GDM1 (cell line): Measurements from ENCODE around the gene SMIM26.
"Not testable (repeated sequence)": the region's sequence is repeated elsewhere in the genome, so short reads cannot be mapped to it uniquely, and the experiment has no call there.

Source experiments
- DNase-seq: peaks from one replicate; lab custom pipeline; 2025; lab: John Stamatoyannopoulos, UW

SMIM26 gene, protein sequence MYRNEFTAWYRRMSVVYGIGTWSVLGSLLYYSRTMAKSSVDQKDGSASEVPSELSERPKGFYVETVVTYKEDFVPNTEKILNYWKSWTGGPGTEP

DNA sequence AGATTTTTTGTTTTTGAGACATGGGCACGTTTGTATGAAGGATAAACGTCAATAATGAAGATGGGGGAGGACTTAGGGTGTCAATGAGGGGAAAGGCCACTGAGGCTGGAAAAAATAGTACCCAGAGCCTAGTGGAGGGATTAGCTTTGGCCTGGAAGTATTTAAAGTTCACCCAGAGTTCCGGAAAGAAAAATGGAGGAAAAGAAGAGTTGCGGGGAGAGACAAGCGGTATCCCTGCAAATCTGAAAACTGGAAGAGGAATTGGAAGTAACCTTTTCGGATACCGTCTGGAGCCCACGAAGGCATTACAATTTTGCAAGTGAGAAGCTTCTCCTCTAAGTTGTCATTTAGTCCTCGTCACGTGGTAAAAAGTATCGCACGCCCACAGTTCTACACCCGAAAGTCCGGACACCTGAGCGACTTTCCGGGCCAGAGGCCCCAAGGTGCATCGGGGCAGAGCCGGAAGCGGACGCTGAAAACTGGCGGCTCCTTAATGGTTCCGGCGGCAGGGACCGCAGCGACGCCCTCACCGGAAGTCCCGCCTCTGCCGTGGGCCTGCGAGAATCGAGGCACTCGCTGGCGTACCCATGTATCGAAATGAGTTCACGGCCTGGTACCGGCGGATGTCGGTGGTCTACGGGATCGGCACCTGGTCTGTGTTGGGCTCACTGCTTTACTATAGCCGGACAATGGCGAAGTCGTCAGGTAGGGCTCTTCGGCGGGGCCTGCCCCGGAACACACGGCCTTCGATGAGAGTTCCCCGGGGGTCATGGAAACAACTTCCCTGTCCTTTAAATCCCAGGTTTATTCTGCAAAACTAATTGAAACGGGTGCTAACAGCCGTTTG, at the start of gene SMIM26:
TSS of gene SMIM26 (plus strand) at position 541 of the 847 bp plus-strand sequence. CDS start at position 588, 47 bp downstream.
- peak; percentile 90 for DNase-seq

DNA sequence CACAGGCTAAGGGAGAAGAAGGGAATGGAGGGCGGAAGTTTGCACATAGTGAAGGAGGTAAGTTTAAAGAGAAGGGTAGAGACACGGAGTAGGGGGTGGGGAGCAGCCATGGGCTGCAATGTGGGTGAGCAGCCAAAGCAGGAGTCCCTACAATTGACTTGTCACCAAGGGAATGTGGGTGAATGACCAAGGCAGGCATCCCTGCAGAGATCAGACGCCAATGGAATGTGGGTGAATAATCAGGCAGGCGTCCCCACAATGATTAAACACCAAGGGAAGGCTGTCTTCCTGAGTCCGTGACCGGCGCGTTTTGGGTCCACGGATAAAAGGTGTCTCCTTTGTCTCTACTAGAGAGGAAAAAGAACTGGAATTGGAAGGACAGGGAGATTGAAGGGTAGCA, 45.2 kb upstream of the SMIM26 start:
- DNase-seq, result not testable (repeated sequence)

DNA sequence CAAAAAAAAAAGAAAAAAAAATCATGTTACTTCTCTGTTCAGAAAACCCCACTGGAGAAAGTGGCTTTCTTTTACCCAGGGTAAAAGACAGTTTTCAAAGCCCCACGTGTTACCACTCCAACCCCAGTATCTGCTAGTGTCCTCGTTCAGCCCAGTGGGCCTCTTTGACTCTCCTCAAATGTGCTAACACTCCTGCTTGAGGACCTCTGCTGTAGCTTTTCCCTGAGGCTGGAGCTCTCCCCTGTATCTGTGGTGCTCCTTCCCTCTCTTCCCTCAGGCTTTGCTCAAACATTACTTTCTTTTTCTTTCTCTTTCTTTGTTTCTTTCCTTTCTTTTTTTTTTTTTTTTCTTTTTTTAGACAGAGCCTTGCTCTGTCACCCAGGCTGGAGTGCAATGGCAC, 44.2 kb upstream of the SMIM26 start:
- no peak for DNase-seq

DNA sequence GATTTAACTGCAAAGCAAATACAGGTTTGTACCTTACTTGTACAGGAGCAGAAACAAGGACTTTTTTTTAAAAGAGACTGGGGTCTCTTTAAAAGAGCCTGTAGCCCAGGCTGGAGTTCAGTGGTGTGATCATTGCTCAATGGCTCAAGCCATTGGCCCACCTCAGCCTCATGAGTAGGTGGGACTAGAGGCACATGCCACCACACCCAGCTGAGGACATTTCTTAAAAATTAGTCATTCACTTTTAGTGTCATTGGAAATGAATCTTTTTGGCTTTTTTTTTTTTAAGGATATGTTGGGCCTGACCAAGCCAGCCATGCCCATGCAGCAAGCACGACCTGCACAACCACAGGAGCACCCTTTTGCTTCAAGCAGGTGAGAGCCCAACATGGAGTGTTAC, 42.6 kb upstream of the SMIM26 start:
- no peak for DNase-seq

DNA sequence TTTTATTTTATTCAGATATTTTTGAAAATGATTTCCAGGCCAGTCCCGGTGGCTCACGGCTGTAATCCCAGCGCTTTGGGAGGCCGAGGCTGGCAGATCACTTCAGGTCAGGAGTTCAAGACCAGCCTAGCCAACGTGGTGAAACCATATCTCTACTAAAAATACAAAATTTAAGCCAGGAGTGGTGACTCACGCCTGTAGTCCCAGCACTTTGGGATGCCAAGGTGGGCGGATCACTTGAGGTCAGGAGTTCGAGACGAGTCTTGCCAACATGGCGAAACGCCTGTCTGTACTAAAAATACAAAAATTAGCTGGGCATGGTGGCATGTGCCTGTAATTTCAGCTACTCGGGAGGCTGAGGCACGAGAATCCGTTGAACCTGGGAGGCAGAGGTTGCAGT, 40.5 kb upstream of the SMIM26 start:
- DNase-seq, result not testable (repeated sequence)

DNA sequence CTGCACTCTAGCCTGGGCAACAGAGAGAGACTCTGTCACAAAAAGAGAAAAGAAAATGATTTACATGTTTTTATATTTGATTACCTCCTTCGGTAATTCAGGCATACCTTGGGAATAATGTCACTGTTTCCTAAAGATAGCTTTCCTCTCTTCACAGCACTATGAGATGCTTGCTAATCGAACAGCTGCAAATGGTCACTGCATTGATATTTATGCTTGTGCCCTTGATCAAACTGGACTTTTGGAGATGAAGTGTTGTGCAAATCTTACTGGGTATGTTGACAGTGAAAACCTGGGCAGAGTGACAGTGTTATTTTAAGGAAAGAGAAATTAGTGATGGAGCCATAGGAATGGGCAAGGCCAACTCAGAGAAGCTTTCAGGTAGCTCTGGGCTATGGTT, 39.9 kb upstream of the SMIM26 start:
- DNase-seq, result no peak

DNA sequence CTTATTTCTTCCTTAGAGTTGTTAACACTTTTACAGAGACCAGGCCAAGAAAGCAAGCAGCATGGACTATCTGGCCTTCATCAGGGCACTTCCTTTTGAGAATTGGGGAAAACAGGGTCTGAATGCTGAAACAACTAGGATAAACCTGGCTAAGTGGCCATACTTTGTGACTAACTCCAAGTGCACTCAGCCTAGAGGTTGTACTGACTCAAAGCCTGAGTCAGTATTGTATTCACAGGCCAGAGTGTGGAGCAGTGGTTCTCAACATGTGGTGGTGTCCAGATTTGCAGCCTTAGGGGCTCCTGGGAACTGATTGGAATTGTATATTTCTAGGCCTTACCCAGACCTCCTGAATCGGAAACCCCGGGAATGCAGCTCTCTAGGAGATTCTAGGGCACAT, 39.4 kb upstream of the SMIM26 start:
- no peak for DNase-seq

DNA sequence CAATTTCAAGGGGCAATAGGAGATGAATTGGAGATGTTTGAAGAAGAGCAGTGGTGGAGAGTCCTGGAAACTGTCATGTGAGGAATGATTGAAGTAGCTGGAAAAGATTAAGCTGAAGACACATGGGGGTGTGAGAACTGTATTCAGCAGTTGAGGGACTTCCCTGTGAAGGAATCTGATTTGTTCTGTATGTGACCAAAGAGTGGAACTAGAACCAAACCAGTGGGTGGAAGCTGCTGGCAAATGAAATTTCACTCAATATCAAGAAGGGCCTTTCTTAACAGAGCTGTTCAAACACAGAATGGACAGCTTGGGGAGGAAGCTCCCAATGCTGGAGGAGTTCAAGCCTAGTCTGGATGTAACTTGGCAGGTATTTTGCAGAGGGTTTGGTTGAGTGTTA, 38.2 kb upstream of the SMIM26 start:
- DNase-seq, result no peak

DNA sequence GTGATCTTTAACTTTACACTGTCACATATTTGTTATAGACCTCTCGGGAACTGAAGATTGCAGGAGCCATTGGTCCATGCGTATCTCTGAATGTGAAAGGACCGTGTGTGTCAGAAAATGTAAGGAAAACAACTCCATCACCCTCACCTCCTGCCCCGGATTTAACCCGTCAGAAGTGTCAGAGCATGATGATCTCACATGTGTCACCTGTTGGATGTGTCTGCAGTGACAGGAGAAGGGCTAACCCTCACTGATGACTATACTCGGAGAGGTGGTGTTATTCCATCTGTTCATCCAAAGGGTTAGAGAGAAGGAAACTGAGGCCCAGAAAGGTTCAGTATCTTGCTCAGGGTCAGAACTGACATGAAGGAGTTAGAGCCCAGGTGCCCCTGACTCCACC, 34.6 kb upstream of the SMIM26 start:
- DNase-seq, result no peak

DNA sequence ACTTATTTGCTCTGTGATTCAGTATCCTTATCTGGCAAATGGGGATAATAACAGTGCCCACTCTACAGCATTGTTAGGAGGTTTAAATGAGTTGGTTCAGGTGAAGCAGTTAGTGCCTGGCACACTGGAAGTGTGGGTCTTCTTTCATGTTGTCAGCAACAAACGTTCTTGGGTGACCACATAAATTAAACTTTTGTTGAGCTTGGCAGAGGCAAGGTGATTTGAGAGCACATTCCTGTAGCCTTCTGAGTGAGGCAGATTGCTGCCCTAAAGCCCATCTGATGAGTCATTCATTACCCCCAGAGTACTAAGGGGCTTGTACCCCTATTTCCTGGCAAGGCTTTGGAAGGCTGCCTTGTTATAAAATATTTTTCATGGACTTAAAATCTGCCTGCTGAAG, 33.7 kb upstream of the SMIM26 start:
- DNase-seq, result no peak

DNA sequence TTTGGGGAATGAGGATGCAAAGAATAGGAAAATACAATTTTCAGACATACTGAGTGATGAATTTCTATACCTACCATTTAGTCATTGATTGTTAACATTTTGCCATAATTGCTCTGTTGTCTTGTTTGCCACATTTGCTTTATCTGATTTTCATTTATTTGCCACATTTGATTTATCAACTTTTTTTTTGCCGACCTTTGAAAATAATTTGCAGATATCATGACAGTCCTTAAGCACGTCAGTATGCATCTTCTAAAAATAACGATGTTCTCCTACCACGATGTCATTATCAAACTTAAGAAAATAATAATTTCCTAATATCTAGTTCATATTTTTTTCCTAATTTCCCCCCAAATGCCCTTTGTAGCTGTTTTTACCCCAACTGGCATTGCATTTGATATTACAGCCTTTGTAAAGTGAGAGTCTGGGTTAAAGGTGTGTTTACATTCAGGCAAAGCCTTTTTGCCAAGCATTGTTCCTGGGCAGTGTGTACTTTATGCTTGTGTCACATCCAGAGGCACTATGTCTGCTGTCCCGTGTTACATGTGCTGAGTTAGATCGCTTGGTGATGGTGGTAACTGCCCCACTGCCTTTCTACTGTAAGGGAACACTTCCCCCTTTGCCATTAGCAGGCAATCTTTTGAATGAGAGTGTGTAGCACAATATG, 33.1 kb upstream of the SMIM26 start:
- DNase-seq, result no peak

DNA sequence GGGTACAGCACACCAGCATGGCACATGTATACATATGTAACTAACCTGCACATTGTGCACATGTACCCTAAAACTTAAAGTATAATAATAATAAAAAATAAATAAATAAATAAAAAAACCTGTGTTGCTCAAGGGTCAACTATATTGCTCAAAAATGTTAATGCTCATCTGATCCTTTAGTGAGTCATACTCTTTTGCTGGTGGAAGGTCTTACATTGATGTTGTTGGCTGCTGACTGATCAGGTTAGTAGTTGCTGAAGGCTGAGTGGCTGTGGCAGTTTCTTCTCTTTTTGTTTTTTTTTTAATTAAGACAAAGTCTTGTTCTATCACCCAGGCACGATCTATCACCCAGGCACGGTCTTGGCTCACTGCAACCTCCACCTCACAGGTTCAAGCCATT, 29.6 kb upstream of the SMIM26 start:
- DNase-seq, result no peak

DNA sequence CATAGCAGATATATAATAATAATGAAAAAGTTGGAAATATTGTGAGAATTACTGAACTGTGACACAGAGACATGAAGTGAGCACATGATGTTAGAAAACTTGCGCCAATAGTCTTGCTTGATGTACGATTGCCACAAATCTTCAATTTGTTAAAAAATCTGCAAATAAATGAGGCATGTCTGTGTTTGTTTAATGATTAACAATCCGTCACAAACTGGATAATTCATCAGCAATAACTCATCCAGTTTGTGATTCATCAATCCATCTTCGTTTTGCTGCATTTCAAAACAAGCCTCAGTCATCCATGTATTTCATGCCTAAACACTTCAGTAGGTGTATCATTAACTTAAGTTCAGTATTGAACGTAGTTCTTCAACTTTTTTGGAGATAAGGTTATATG, 25.5 kb upstream of the SMIM26 start:
- DNase-seq, result no peak

DNA sequence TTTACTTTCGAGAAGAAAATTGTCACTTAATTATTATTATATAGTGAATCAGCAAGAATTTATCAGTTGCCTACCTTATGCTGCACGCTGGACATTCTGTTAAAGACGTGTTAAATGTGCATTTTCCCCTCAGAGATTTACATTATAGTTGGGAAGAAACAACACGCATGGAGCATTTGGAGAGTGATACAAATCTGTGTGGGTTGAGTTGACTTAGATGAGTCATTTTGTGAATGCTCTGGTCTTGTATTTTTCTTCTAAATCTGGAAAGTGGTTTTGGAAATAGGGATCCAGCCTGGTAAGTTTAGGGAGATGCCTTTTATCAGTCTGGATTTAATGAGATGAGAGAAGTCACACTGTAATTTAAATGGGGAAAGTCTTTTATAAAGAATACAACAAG, 24.0 kb upstream of the SMIM26 start:
- DNase-seq, result no peak

DNA sequence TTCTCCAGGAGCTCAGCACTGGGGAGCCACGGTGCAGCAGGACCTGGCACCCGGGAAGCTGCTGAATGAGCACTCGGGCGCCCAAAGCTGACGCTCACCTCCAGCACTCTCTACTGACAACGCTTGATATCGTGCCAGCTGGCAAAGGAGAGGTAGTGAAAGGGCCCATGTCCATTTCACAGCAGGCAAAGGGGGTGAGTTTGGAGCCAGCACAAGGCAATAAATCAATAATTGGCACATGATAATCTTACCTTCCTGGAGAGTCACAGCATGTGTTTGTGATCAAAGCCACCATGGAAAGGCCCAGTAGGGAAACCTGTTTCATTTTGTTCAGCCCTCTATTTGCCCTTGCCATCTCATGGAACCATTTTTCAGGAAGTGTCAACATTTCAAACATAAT, 23.3 kb upstream of the SMIM26 start:
- DNase-seq, result no peak

DNA sequence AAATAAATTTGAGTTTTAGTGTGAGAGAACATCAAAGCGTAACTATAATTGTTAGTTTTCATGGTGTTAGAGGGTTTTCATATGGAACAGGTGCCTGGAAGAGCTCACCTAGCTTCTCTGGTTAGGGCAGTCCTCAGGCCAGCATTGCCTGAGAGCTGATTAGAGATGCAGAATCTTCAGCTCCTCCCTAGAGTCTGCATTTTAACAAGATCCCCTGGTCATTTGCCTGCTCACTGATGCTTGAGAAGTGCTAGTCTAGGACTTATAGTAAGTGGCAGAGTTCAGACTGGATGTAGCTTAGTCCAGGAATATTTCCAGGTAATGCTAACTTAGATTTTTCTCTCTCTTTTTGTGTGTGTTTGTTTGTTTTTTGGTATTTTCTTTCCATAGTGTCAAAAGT, 21.7 kb upstream of the SMIM26 start:
- DNase-seq, result no peak

DNA sequence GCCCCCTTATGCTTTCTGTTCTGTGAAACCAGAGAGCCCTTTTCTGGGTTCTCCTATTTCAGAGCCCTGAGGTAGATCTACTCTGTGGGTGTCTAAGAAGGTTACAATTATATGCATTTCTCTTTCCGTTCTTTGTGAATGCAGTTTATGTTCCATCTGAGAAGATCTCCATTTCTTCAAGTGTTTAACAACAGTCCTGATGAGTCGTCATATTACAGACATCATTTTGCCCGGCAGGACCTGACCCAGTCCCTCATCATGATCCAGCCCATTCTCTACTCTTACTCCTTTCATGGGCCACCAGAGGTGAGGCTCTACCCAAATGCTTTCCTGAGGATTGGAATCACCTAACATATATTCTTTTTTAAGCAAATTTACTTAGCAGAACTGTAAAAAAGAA, 18.8 kb upstream of the SMIM26 start:
- no peak for DNase-seq

DNA sequence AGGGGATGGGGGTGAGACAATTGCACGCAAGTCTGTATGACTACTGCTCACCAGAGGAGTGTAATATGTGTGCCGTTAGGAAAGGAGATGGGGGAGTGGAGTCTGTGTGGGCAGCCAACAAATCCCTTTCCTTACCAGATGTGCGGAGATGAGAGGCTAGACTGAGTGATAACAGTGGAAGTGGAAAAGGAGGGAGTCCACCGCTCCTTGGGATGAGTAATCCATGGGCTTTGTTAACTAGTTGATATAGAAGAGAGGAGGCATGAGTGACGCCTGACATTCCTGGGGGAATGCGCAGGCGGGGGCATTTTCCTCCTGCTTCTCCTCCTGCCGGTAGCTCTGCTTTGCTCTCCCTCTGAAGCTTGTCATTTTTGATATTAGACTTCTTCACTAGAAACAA, 13.5 kb upstream of the SMIM26 start:
- DNase-seq, result no peak

DNA sequence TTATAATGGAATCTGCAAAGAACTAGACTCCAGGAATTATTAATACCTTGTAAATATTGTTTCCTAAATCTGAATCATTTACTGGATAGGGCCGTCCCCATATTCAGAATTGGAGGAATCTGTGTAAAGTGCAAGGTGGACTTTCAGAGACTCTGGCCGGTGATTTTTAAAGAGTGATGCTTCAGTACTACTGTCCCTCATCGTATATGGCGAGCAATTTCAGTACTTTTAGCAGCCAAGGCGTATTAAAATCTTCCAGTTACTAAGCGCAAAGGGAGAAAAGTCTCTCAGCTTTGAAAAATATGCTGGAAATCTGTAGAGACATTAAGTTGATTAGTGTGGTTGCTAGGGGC, 483 bp downstream of the SMIM26 start:
- DNase-seq, result no peak

DNA sequence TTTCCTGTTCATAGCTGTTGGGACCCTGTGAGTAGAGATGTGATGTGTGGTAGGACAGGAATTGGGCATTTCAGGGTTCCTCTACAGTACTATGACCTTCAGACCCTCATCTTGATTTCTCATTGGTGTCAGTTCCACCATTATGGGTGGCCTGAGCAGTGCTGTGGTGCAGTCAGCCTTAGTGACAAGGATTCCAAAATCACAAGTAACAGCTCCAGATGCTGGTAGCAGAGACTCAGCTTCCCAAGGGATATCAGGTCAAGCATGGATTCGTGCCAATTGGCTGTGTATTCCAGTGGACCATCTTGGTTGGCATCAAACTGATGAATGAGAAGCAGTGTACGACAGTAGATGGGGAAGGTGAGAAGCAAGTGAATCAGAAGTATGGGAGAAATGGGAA, 3.8 kb downstream of the SMIM26 start:
- no peak for DNase-seq

DNA sequence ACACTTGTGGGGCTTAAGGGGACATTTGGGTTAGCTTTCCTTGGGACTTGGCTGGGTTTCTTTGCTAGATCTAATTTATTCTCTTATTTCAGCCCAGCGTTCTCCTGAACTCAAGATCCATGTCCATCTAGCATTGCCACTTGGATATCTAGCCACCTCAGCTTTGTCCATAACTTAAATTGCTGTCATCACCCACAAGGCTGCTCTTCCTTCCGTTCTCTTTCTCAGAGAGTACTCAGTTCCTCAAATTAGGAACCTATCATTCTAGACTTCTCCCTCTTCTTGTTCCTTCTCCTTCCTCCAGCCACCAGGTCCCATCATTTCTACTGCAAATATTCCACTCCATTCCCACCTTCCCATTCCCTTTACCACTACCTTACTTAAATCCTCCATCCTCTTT, 4.3 kb downstream of the SMIM26 start:
- no peak for DNase-seq

DNA sequence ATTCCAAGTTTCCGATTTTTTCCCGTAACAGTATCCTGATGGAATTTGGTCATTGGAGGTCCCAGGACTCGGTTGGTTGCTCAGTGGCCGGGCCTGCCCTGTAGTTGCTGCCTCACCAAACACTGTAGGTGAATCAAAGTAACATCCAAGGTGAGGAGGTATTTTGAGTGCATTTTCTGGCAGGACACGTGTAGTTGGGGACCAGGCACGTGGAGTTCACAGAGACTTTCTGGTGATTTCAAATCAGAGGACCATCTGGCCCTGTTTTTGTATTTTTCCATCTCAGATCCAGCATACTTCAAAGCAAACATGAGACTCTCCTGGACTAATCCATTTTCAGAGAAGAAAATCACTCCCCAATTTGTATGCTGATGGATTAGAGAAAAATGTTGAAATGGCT, 10.7 kb downstream of the SMIM26 start:
- DNase-seq, result no peak

DNA sequence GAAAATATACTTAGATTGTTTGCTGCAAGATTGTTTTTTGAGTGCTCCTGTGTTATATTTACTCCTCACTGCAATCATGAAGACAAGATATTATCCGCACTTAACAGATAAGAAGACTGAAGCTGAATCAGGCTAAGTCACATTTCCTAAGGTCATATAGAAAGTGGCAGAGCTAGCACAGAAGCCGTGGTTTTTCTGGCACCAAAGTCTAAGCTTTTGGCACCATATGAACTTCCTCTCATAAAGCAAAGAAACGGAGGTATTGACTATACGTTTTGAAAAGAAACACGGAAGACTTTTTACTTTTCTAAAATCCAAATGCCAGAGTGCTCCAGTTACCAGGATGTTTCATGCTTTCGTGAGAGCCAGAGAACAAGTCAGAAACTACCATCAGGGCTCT, 11.3 kb downstream of the SMIM26 start:
- DNase-seq, result no peak

DNA sequence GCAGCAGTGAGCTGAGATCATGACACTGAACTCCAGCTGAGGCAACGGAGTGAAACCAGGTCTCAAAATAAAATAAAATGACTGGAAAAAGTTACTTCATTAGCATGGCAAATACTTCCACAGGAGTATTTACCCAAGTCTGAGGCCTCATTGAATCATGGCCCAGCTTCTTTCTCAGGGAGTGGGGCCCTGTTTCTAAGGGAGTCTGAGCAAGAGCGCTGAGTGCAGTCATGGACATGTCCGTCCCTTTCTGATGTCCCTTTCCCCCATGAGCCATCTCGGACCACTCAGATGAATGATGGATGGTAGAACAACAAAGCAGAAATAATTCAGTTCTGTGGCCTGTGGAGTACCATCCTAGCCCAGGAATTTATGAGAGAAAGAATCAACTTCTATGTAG, 12.8 kb downstream of the SMIM26 start:
- DNase-seq, result no peak
